Ectodermal cell (in vitro differentiated cells): ENCODE data around the gene ELMO1.

Experiments
- H3K27ac ChIP-seq: 2 replicates; pipeline ENCODE4 v1.7.0; 2013; ENCODE audit warnings: mild to moderate bottlenecking, low read depth, low read length; ENCODE audit not compliant: insufficient read depth, poor library complexity, severe bottlenecking
- H3K27me3 ChIP-seq: 2 replicates; pipeline ENCODE4 v1.7.0; 2013; ENCODE audit warnings: mild to moderate bottlenecking, low read length; ENCODE audit not compliant: insufficient read depth, control insufficient read depth, poor library complexity, severe bottlenecking
- H3K36me3 ChIP-seq: one replicate; pipeline ENCODE4 v1.7.0; 2013; ENCODE audit warnings: low read length; ENCODE audit not compliant: control insufficient read depth, insufficient read depth
- H3K4me1 ChIP-seq: one replicate; pipeline ENCODE4 v1.7.0; 2013; ENCODE audit warnings: low read length; ENCODE audit not compliant: control insufficient read depth, insufficient read depth
- H3K4me3 ChIP-seq: 2 replicates; pipeline ENCODE4 v1.7.0; 2013; ENCODE audit warnings: low read depth, low read length, control low read depth; ENCODE audit not compliant: insufficient read depth
- H3K9me3 ChIP-seq: 2 replicates; pipeline ENCODE4 v1.7.0; 2013; ENCODE audit warnings: mild to moderate bottlenecking, low read length, moderate library complexity; ENCODE audit not compliant: control insufficient read depth
- WGBS, 2 experiments: methylation state at CpG; one replicate each; pipeline ENCODE4 v1.1.7; 2013; ENCODE audit warnings: missing lambda C conversion rate in 2 of 2; 5-methylcytosine and 5-hydroxymethylcytosine counted together

The ELMO1 gene

GRCh38 chr7:37377231-37377630, 71.4 kb downstream of the ELMO1 start:
- no peak overlapping the region for H3K4me3 ChIP-seq
- 95 to 99% methylated on average over 5 of the region's 5 CpGs for WGBS, 2 experiments
- no peaks in the 10 kb centered on the region for H3K4me1 ChIP-seq
- H3K36me3 ChIP-seq = no peaks in the 10 kb centered on the region
- H3K27me3 ChIP-seq = no peaks in the 10 kb centered on the region
- no peak overlapping the region for H3K27ac ChIP-seq
- peaks cover 2% of the 10 kb centered on the region for H3K9me3 ChIP-seq

- Histone ChIP-seq H3K4me3 (no peak overlapping the region), H3K9me3 (peaks cover 2% of the 10 kb centered on the region), H3K27me3 (no peaks in the 10 kb centered on the region), H3K27ac (no peak overlapping the region), H3K36me3 (no peaks in the 10 kb centered on the region), H3K4me1 (no peaks in the 10 kb centered on the region)
- 94 to 96% methylated on average over 8 of the region's 8 CpGs for WGBS, 2 experiments
These were observed 72.3 kb downstream of the ELMO1 start for GRCh38 chr7:37376386-37376785.

- no peak overlapping the region for H3K27ac ChIP-seq
- H3K4me3 ChIP-seq = no peak overlapping the region
- H3K36me3 ChIP-seq = no peaks in the 10 kb centered on the region
- 94 to 95% methylated on average over 3 of the region's 3 CpGs for WGBS, 2 experiments
- no peaks in the 10 kb centered on the region for H3K4me1 ChIP-seq
- H3K9me3 ChIP-seq = peaks cover 2% of the 10 kb centered on the region
- no peaks in the 10 kb centered on the region for H3K27me3 ChIP-seq
These were observed 75.9 kb downstream of the ELMO1 start for GRCh38 chr7:37372750-37373149.

- no peaks in the 10 kb centered on the region for H3K27me3 ChIP-seq
- H3K27ac ChIP-seq = no peak overlapping the region
- H3K36me3 ChIP-seq = no peaks in the 10 kb centered on the region
- no peak overlapping the region for H3K4me3 ChIP-seq
- no peaks in the 10 kb centered on the region for H3K4me1 ChIP-seq
- WGBS, 2 experiments = 60 to 79% methylated on average over 5 of the region's 5 CpGs
- peaks cover 2% of the 10 kb centered on the region for H3K9me3 ChIP-seq
These were observed 76.9 kb downstream of the ELMO1 start for GRCh38 chr7:37371755-37372154.

- WGBS, 2 experiments = 81 to 84% methylated on average over 4 of the region's 4 CpGs
- H3K36me3 ChIP-seq = no peaks in the 10 kb centered on the region
- H3K27ac ChIP-seq = no peak overlapping the region
- H3K4me3 ChIP-seq = no peak overlapping the region
- H3K4me1 ChIP-seq = no peaks in the 10 kb centered on the region
- no peaks in the 10 kb centered on the region for H3K27me3 ChIP-seq
- H3K9me3 ChIP-seq = no peaks in the 10 kb centered on the region
These were observed 78.8 kb downstream of the ELMO1 start for GRCh38 chr7:37369906-37370305.

- no peaks in the 10 kb centered on the region for H3K36me3 ChIP-seq
- H3K27ac ChIP-seq = no peak overlapping the region
- H3K4me3 ChIP-seq = no peak overlapping the region
- 51 to 55% methylated on average over 1 of the region's 1 CpG for WGBS, 2 experiments
- no peaks in the 10 kb centered on the region for H3K27me3 ChIP-seq
- H3K4me1 ChIP-seq = no peaks in the 10 kb centered on the region
- H3K9me3 ChIP-seq = no peaks in the 10 kb centered on the region
These were observed 80.1 kb downstream of the ELMO1 start for GRCh38 chr7:37368540-37368939.

GRCh38 chr7:37367010-37367409, 81.7 kb downstream of the ELMO1 start:
- Histone ChIP-seq H3K27ac (no peak overlapping the region), H3K4me3 (no peak overlapping the region), H3K27me3 (no peaks in the 10 kb centered on the region), H3K4me1 (no peaks in the 10 kb centered on the region), H3K36me3 (no peaks in the 10 kb centered on the region), H3K9me3 (no peaks in the 10 kb centered on the region)
- 95 to 97% methylated on average over 3 of the region's 3 CpGs for WGBS, 2 experiments

- H3K27me3 ChIP-seq = no peaks in the 10 kb centered on the region
- no peaks in the 10 kb centered on the region for H3K4me1 ChIP-seq
- 90 to 94% methylated on average over 3 of the region's 3 CpGs for WGBS, 2 experiments
- no peaks in the 10 kb centered on the region for H3K36me3 ChIP-seq
- no peaks in the 10 kb centered on the region for H3K9me3 ChIP-seq
- H3K27ac ChIP-seq = no peak overlapping the region
- no peak overlapping the region for H3K4me3 ChIP-seq
These were observed 82.2 kb downstream of the ELMO1 start for GRCh38 chr7:37366445-37366844.

GRCh38 chr7:37365405-37365804, 83.3 kb downstream of the ELMO1 start:
- Histone ChIP-seq H3K9me3 (no peaks in the 10 kb centered on the region), H3K4me1 (no peaks in the 10 kb centered on the region), H3K36me3 (no peaks in the 10 kb centered on the region), H3K27ac (no peak overlapping the region), H3K4me3 (no peak overlapping the region), H3K27me3 (no peaks in the 10 kb centered on the region)
- WGBS, 2 experiments = 90 to 96% methylated on average over 4 of the region's 4 CpGs

GRCh38 chr7:37364856-37365255, 83.8 kb downstream of the ELMO1 start:
- Histone ChIP-seq H3K27ac (no peak overlapping the region), H3K27me3 (no peaks in the 10 kb centered on the region), H3K36me3 (no peaks in the 10 kb centered on the region), H3K4me1 (no peaks in the 10 kb centered on the region), H3K4me3 (no peak overlapping the region), H3K9me3 (no peaks in the 10 kb centered on the region)
- WGBS, 2 experiments = 86 to 91% methylated on average over 8 of the region's 8 CpGs
